Measurements from ENCODE around the gene HIF1AN.
A peak's percentile ranks its signal among the peaks of the same experiment; 100 is the strongest.

HIF1AN gene

DNA sequence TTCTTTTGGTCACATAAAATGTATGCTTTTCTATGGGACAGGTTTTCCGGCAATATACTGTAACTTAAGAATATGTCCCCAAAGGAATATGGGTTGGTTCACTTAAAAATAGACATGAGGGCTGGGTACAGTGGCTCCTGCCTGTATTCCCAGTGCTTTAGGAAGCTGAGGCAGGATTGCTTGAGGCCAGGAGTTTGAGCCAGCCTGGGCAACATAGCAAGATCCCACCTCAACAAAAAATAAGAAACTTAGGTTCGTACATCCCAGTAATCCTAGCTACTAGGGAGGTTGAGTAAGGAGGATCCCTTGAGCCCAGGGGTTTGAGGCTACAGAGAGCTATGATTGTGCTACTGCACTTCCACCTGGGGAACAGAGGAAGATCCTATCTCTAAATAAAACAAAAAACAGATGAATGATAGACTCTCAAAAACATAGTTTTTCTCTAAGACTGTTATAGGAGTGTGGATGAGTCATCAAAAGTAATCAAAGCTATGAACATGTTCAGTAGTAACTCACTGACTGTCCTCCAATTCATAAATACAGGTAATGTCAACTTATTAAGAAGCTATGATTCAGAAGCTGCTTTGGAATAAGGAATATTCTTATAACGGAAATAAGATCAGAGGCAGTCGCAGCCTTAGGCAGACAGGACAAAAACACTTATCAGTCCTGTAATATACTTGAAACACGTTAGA lies 13.5 kb upstream of the HIF1AN start:
- no peak for DNase-seq

GRCh38 chr10:100522945-100523344 lies 12.8 kb upstream of the HIF1AN start:
- no peak for DNase-seq

DNA sequence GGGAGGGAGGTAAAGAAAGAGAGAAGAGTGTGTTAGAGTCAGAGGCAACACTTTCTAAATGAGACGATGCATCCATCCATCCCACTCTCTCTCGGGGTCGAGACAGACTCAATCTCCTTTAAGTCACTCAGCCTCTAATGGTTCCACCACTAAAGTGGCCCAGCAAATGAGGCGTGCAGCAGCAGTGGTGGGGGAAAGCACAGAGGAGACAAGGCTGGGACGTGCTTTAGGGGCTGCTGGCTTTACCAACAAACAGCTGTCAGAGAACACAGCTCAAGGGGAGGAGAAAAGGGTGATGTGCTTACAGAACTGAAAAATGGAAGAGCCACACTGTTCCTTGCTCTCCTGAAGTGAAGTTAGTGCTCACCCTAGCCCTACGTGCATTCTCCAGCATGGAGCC lies 11.5 kb upstream of the HIF1AN start:
- DNase-seq = no peak

- DNase-seq = no peak
Measured at GRCh38 chr10:100524638-100525037, 11.1 kb upstream of the HIF1AN start.

DNA sequence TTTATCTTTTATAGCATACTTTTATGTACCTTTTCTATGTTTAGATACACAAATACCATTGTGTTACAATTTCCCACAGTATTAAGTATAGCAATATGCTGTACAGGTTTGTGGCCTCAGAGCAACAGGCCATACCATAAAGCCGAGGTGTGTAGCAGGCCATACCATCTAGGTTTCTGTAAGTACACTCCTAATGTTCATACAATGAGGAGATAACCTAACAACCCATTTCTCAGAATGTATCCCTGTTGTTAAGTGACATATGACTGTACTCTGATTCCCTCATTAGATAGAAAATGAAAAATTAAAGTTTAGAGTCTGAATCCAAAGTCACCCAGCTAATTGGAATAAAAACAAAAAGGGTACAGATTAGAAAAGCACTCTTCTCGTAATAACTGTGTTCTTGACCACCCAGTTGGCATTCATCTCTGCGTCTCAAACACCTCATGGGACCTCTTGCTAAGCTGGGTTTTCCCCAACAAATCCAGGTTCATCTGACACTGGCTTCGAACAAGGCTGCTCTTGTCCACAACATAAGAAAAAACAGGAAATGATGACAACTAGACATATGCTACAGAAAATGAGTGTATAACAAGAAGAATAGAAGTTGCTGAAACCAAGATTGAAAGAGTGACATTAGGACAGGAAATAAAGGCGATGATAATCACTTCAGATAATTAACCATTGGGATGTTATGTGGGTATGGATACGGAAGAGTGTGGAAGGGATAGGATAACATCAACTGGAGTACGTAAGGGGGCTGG lies 7.4 kb upstream of the HIF1AN start:
- DNase-seq = no peak

GRCh38 chr10:100528921-100529474 lies 6.7 kb upstream of the HIF1AN start:
- DNase-seq = peak in 1 of 2 experiments; percentile 40

GRCh38 chr10:100529475-100530298 lies 6.1 kb upstream of the HIF1AN start, which contains the start of gene NDUFB8:
Gene NDUFB8, minus strand, starts transcription at chr10:100529871. Its CDS starts 20 bp downstream, at chr10:100529851.
- peak; percentile 91 to 93 for DNase-seq

DNA sequence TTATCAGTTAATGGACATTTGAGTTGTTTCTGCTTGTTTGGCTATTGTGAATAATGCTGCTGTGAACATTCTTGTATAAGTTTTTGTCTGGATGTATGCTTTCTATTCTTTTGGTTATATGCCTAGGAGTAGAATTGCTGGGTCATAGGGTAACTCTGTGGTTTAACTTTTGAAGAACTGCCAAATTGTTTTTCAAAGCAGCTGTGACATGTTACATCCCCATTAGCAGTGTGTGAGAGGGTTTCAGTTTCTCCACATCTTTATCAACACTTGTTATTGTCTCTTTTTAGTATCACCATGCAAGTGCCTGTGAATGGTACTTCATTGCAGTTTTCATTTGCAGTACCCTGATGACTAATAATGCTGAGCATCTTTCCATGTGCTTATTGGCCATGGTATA lies 4.0 kb upstream of the HIF1AN start:
- no peak for DNase-seq

DNA sequence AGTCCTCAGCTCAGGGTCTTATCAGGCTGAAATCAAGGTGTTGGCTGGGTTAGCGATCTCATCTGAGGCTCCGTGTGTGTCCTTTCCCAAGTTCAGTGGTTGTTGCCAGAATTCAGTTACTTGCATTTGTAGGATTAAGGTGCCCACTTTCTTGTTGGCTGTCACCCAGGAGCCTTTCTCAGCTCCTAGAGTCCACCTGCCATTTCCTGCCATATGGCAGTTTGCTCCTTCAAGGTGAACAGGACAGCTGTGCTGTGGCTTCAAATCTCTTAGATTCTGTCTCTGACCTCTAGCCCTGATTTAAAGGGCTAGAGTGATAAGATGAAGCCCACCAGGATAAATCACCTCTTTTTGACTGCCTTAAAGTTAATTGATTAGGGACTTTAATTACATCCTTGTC lies 1.0 kb upstream of the HIF1AN start:
- DNase-seq = no peak

DNA sequence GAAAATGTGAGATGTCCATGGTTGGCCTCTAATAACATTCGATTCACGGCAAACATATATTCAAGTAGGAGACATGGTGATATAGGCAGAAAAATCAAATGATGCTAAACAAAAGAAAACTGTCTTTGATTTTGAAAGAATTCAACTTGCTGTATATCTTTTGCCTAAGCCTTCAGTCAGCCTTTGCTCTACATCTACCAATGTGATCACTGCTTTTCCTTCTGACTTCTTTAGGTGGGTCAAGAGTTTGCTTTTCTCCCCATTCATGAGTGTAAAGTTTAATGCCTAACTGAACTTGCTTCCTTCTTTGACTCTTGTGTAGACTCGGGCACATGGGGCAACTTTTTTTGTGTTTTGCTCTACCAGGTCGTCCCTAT lies 417 bp upstream of the HIF1AN start:
- DNase-seq = no peak

DNA sequence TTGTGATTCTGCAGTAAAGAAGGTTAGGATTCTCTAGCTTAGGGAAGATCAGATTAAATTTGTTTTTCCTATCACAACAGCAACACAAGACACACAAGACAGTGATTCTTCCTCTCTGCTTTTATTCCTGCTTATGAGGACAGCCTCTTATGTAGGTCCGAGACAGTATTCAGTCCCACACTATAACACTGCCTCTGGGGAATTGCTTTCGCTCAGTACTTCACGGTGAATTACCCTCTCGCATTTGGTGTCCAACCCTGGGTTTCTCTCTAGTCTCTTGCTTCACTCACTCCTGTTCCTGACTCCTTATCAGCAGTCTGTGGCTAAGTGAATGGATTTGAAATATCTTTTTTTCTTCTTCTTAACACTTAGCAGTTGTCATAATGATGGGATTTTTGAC lies 1.7 kb downstream of the HIF1AN start:
- no peak for DNase-seq

DNA sequence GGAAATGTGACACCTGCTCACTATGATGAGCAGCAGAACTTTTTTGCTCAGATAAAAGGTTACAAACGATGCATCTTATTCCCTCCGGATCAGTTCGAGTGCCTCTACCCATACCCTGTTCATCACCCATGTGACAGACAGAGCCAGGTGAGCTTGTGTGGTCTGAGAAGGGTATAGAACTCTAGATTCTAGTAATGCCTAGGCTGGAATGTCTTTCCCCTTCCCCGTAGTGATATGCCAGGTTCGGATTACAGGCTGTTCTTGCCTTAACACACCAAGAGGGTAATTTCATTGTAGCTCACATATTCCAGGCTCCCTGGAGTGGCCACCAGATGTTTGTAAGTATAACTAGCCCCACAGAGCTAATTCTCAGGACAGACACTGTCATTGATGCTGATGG lies 9.2 kb downstream of the HIF1AN start:
- no peak for DNase-seq

- DNase-seq = no peak
Measured at GRCh38 chr10:100551196-100551595, 15.5 kb downstream of the HIF1AN start.

- DNase-seq = no peak
Measured at GRCh38 chr10:100551738-100552137, 16.0 kb downstream of the HIF1AN start.

GRCh38 chr10:100553929-100554328 lies 18.2 kb downstream of the HIF1AN start:
- DNase-seq = no peak

DNA sequence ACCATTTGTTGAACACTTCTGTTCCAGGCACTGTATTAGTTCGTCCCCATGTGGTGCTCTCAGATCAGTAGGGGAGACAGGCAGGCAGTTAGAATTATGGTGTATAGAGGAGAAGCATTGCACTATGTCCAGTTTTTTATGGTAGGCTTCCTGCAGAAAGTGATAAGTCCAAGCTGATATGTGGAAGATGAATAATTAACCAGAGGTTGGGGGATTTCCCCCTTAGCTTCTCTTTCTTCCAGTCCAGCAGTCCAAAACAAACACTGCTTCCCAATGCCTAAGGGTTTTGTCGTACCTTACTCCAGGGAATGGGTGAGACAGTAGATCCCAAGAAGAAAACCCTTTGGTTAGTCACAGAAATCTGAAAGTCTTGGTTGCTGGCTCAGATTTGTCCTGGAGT lies 19.2 kb downstream of the HIF1AN start:
- no peak for DNase-seq

- no peak for DNase-seq
Measured at GRCh38 chr10:100560248-100560647, 24.5 kb downstream of the HIF1AN start.

DNA sequence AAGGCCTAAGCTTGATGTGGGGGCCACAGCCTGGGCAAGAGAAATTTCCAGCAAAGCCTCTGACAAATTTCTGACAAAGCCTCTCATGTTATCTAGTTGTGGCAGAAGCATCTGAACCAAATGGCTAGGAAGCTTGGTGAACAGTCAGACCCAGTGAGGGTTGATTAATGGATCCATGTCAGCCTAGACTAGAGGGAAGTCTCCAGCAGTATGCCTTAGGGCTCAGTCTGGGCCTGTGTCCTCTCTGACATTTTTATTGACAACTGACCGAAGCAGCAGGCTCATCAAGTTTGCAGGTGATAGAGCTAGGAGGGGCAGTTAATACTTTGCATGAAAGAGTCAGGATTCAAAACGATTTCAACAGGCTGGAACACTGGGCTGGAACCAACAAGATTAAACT lies 25.3 kb downstream of the HIF1AN start:
- DNase-seq = no peak

DNA sequence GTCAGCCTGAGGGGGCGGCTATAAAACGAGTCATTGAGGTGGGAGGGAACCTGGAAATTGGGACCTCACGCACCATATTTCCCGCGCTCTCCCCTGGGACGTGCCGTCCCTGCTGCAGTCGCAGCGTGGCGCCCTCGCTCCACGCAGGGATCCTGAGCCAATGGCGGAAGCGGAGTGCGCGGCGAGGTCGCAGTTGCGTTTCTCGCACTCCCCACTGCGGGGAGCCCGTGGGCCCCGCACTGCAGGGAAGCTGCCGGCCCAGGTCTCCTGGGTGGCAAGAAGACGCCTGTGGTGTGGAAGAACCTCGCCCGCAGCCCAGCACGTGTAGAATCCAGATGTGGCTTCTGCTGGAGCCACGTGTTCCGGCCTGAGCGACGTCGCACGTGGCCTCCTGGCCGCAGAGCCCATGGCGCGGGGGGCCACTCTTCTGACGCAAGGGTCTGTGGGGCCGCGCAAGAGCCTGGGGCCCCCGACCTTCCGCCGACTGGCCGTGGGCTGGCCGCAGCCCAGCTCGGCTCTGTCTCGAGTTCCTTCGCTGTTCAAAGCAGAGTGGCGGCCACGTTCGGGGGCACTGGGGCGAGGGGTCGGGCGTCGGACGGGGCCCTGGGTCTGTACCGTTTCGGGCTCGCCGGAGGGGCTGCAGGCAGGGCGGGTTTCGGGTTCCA lies 26.4 kb downstream of the HIF1AN start:
- DNase-seq = peak; percentile 86 to 89

DNA sequence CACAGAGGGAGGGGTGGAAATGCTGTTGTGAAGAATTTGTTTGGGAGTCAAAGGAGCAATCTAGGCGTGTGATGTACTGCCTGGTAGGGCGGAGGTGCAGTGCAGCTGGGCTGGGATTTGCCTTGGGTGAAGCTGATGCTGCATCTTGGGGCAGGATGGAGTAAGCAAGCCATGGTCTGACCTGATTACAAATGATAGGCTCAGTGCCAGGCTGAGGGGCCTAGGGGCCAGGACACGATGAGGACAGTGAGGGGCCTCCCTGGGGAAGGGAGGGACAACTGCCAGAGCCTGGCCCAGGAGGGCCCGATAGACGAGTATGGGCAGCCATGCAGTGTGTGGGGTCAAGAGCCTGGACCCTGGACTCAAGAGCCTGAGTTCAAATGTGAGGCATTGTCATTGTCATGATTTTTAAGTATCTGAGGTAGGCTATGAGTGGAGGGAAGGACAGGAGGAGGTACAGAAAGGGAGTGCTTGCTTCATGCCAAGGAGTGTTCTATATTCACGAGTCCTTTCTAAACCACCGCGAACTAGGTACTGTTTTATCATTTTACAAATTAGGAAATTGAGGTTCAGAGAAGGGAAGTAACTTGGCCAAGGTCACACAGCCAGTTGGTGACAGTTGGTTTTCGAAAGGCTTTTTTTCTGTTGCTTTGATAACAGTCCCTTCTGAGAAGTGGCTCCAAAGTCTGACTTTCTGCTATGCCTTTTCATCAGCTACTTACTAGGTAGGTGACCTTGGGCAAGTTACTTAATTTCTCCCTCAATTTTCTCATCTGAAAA lies 29.7 kb downstream of the HIF1AN start:
- no peak for DNase-seq

DNA sequence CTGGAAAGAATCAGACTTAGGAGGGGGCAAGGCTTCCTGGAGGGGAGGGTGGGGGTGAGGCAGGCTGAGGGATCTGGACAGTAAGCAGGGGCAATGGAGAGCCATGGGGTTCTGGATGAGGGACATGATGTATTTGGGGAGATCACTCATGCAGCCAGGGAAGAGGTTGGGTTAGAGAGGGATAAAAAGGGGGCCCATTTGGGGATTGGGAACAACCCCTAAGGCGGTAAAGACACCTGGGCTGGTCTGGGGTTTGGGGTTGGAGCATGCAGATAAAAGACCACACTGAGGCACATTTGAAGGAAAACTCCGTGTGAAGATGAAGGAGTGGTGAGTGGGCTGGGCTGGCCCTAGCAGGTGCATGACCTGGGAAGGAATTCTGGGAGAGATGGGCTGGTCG lies 30.8 kb downstream of the HIF1AN start:
- DNase-seq = no peak

DNA sequence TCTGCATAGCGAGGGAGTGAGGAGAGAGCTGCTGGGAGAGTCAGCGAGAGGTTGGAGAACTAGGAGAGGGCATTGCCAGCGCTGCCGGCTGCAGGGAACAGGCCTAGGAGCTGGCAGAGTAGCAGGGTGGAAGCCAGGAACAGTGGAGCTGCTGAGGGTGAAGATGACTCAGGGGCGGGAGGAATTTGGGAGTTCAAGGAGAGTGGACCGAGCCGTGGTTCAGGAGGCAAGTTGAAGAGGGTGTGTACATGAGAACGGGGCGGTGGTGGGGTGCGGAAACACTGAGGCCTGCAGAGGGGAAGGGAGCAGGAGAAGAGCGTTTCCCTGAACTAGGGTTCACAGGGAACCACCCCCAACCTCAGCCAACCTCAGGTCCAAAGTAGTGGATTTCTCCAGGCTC lies 31.5 kb downstream of the HIF1AN start:
- no peak for DNase-seq
